MCF 10A (cell line): ENCODE data around the gene ARHGAP10. TPM values are rescaled to one million over a fixed set of nuclear protein-coding genes. Genes with fewer than 3 reads are reported as not detected.

ENCODE experiments used
- BruUV-seq: library from RNA; stranded (reverse); fragments of 400-500 nt; replicated peaks from 2 replicates; lab custom pipeline; 2021; lab: Mats Ljungman, UMichigan
- CTCF ChIA-PET: fragments of 300-600 bp; sonication (Branson Sonifier 250); formaldehyde crosslinking; extraction: SDS; loops from one replicate; lab custom pipeline; 2021; ENCODE audit warnings: antibody characterized with exemption, inconsistent platforms; lab: Yijun Ruan, JAX
- POLR2A ChIA-PET: fragments of 300-600, 350-650 bp; sonication (Branson Sonifier 250); formaldehyde crosslinking; extraction: SDS; loops from one replicate; lab custom pipeline; 2020; ENCODE audit warnings: antibody characterized with exemption, inconsistent platforms; lab: Yijun Ruan, JAX
- DNase-seq: peaks from one replicate; pipeline ENCODE4 v3.0.0-alpha.2; 2018; ENCODE audit not compliant: unreplicated experiment
- H3K27ac Mint-ChIP-seq: one replicate; pipeline ENCODE4 v1.8.0; 2022; ENCODE audit warnings: mild to moderate bottlenecking, low read depth, mixed read lengths; ENCODE audit not compliant: unreplicated experiment
- H3K27me3 Mint-ChIP-seq: one replicate; pipeline ENCODE4 v1.8.0; 2022; ENCODE audit warnings: mixed read lengths; ENCODE audit not compliant: insufficient read depth, unreplicated experiment
- H3K36me3 Mint-ChIP-seq: one replicate; pipeline ENCODE4 v1.8.0; 2022; ENCODE audit warnings: mild to moderate bottlenecking, moderate library complexity, mixed read lengths; ENCODE audit not compliant: insufficient read depth, unreplicated experiment
- H3K4me1 Mint-ChIP-seq: one replicate; pipeline ENCODE4 v1.8.0; 2022; ENCODE audit warnings: mixed read lengths; ENCODE audit not compliant: insufficient read depth, unreplicated experiment
- H3K4me3 Mint-ChIP-seq: one replicate; pipeline ENCODE4 v1.8.0; 2022; ENCODE audit warnings: mild to moderate bottlenecking, moderate library complexity, mixed read lengths; ENCODE audit not compliant: unreplicated experiment
- H3K9me3 Mint-ChIP-seq: one replicate; pipeline ENCODE4 v1.8.0; 2022; ENCODE audit warnings: mixed read lengths; ENCODE audit not compliant: unreplicated experiment
- intact Hi-C: fragments of 100-400 bp; cut with micrococcal nuclease; formaldehyde crosslinking; loops from 2 replicates; pipeline ENCODE4 v1.14.1; 2022
- total RNA-seq: library from RNA; stranded (reverse); gene quantifications from 2 replicates; pipeline ENCODE4 v1.2.3, GENCODE V29; 2022
- TF ChIP-seq, protein P1 (sequence below): fragments of 200-600 bp; IDR thresholded peaks from one replicate; pipeline ENCODE4 v1.8.0; 2022; ENCODE audit warnings: antibody characterized with exemption, mild to moderate bottlenecking; ENCODE audit not compliant: unreplicated experiment

Gene ARHGAP10
- total RNA-seq, 1 experiment from 2014 or later, result 22.4 TPM

GRCh38 chr4:147965873-147966272 is 234.0 kb downstream of the ARHGAP10 start:
- no peaks in the 10 kb centered on the region for H3K27me3 Mint-ChIP-seq
- POLR2A ChIA-PET, result no interaction called here
- no peaks in the 10 kb centered on the region for H3K4me1 Mint-ChIP-seq
- CTCF ChIA-PET, result interaction anchor here (1.1 kb wide), 1 partner anchor 99 kb away, joined by 5 read pairs; no protein-coding TSS in a partner anchor
- H3K36me3 Mint-ChIP-seq, result peaks cover 36% of the 10 kb centered on the region
- no peak overlapping the region for H3K4me3 Mint-ChIP-seq
- TF ChIP-seq, protein P1, sequence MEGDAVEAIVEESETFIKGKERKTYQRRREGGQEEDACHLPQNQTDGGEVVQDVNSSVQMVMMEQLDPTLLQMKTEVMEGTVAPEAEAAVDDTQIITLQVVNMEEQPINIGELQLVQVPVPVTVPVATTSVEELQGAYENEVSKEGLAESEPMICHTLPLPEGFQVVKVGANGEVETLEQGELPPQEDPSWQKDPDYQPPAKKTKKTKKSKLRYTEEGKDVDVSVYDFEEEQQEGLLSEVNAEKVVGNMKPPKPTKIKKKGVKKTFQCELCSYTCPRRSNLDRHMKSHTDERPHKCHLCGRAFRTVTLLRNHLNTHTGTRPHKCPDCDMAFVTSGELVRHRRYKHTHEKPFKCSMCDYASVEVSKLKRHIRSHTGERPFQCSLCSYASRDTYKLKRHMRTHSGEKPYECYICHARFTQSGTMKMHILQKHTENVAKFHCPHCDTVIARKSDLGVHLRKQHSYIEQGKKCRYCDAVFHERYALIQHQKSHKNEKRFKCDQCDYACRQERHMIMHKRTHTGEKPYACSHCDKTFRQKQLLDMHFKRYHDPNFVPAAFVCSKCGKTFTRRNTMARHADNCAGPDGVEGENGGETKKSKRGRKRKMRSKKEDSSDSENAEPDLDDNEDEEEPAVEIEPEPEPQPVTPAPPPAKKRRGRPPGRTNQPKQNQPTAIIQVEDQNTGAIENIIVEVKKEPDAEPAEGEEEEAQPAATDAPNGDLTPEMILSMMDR, result no peak
- intact Hi-C loops, result no loop called here
- DNase-seq, result no peak
- H3K9me3 Mint-ChIP-seq, result no peaks in the 10 kb centered on the region
- BruUV-seq, result no TSS peak
- no peak overlapping the region for H3K27ac Mint-ChIP-seq

DNA sequence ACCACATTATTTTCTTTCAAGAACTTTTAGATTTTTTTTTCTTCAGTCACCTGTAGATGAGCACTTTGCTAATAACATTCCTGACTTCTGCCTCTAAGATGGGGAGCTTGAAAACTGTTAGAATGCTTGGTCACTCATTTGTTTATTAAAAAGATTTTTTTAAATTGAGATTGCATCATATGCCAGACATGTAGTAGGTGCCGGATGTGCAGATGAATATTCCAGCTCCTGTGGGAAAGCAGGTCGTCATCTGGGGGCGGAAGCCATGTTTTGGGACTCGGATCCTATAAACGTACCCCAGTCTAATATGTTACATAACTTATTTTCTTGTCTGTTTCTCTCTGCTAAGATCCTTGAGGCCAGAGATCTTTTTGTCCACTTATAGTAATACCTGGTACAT is 236.8 kb downstream of the ARHGAP10 start:
- ChIA-PET CTCF (interaction anchor here (0.6 to 0.9 kb wide), 2 partner anchors 36 to 924 kb away, joined by 3 read pairs; no protein-coding TSS in a partner anchor), POLR2A (interaction anchor here (1.3 kb wide), 1 partner anchor 9 kb away, joined by 3 read pairs; no protein-coding TSS in a partner anchor)
- intact Hi-C loops, result no loop called here
- H3K27ac Mint-ChIP-seq, result no peak overlapping the region
- no TSS peak for BruUV-seq
- H3K4me1 Mint-ChIP-seq, result no peaks in the 10 kb centered on the region
- no peak for DNase-seq
- no peaks in the 10 kb centered on the region for H3K9me3 Mint-ChIP-seq
- H3K4me3 Mint-ChIP-seq, result no peak overlapping the region
- H3K36me3 Mint-ChIP-seq, result peaks cover 29% of the 10 kb centered on the region
- no peaks in the 10 kb centered on the region for H3K27me3 Mint-ChIP-seq
- TF ChIP-seq, protein P1, result no peak

DNA sequence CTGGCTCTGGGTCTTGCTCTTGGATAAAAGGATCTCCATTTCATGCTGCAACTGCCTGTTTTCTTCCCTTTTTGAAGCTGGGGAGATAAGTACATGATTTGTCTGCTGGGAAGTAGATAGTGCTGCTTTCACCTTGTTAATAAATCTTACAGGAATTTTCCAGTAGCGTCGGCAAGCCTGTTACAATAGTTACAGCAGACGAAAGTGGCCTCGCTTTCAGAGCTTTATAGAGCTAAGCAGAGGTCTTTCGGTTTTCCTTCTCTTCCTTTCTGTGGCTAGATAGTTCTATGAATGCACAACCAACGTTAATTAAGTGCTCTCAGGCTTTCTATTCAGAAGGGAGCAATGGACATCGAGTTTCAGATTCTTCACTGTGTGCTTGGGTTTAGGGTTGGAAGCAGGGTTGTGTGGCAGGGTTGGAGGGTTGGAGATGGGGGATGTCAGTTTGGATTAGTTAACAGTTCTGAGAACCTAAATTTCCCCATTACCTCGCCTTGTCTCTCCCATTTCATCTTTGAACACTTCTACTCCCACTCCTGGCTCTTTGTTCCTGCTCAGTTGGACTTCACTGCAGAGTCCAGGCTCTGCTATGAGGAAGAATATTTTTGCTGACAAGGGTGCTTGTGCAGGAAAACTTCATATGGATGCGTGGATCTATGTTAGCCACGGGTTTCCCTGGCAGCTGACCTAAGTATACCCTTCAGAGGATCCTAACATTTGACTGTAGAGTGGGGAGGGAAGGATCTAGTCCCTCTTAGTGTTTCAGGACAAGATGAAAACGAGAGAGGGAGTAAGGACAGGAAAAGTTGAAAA is 237.9 kb downstream of the ARHGAP10 start:
- Mint-ChIP-seq H3K4me3 (no peak overlapping the region), H3K9me3 (no peaks in the 10 kb centered on the region), H3K27me3 (no peaks in the 10 kb centered on the region), H3K36me3 (peaks cover 29% of the 10 kb centered on the region), H3K27ac (no peak overlapping the region), H3K4me1 (no peaks in the 10 kb centered on the region)
- POLR2A ChIA-PET, result no interaction called here
- CTCF ChIA-PET, result no interaction called here
- TF ChIP-seq, protein P1, result no peak
- no peak for DNase-seq
- intact Hi-C loops, result no loop called here
- no TSS peak for BruUV-seq

DNA sequence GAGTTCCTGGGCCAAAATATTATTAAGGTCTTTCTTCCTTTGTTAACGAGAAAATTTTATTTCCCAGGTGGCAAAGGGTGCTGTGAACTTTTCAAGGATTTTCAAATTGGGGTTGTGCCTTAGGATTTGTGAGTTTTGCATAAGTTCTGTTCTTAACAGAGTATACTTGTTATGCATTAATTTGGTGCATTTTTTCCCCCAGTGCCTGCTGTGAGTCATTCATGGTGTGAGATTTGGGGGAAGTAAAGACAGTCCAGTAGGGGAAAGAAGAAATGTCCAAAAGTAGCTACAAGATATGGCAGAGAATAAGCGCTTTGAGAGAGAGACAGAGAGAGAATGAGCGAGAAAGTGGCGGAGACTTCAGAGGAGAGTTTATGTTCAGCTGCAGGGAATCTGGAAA is 239.2 kb downstream of the ARHGAP10 start:
- DNase-seq, result no peak
- H3K4me1 Mint-ChIP-seq, result no peaks in the 10 kb centered on the region
- no peaks in the 10 kb centered on the region for H3K27me3 Mint-ChIP-seq
- H3K9me3 Mint-ChIP-seq, result no peaks in the 10 kb centered on the region
- H3K36me3 Mint-ChIP-seq, result peaks cover 26% of the 10 kb centered on the region
- H3K27ac Mint-ChIP-seq, result no peak overlapping the region
- ChIA-PET CTCF (no interaction called here), POLR2A (no interaction called here)
- TF ChIP-seq, protein P1, result no peak
- H3K4me3 Mint-ChIP-seq, result no peak overlapping the region
- BruUV-seq, result no TSS peak
- intact Hi-C loops, result no loop called here
